Measurements from ENCODE around the gene ANKRD49.
A peak's percentile ranks its signal among the peaks of the same experiment; 100 is the strongest.
"Not testable (repeated sequence)": the region's sequence is repeated elsewhere in the genome, so short reads cannot be mapped to it uniquely, and the experiment has no call there.

The ANKRD49 gene, protein sequence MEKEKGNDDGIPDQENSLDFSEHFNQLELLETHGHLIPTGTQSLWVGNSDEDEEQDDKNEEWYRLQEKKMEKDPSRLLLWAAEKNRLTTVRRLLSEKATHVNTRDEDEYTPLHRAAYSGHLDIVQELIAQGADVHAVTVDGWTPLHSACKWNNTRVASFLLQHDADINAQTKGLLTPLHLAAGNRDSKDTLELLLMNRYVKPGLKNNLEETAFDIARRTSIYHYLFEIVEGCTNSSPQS

DNA sequence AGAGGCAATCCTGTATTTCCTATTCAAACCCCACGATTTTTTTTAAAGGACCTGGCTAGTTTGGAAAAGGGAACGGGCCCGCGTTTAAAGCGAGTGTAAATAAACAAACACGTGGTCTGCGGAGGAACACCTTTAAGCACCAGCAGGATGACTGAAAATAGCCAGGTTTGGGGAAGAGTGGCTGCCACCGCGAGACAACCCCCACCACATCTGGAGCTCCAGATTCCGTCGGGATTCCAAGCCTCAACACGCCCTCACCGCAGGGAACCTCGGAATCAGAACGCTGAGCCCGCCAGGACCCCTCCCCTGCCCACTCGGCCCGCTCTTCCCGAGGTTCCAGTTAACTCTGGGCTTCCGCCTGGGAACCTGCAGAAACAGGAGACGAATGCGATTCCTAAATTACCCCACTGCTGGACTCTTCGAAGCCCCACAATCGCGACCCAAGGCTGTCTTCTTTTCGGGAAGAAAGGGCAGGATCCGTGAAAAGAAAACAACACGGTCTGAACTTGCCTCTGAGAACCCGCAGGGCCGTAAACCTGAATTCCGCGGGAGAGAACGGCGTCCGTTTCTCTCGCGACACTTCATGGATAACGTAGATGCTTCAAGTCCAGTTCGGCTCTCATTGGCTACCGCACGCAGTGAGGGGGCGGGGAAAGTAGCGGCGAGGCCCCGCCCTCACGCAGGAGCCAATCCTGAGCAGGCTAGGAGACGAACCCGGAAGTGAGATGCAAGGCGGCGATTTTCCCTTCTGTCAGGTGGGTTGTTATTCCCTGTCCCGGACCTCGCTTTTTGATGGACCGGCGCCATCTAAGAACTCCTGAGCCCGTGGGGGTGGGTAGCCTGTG is at the start of gene ANKRD49, which contains the start of gene MRE11:
ANKRD49 (plus strand) TSS at position 704 of the 845 bp plus-strand sequence. CDS start 2,710 bp downstream, outside the sequence.
MRE11 (minus strand) TSS at position 564 of the 845 bp plus-strand sequence. CDS start 1,043 bp downstream, outside the sequence.
- peak; percentile 92 to 98 for DNase-seq

DNA sequence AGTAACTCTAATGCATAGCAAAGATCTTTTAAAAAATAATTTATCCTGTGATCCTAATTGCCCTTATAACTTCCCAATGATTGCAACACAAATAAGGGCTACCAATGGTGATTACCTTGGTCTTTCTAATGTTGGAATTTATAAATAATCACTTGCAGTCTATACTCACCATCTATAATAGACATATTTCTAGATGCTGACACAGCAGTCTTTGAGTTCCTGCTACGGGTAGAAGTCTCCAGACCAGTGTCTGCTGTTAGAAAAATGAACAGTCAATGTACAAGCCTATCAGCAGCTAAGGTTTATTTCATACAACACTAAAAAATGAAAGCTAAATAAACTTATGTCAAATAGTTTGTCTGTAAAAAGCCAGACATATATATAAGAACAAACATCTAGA is 48.1 kb upstream of the ANKRD49 start:
- no peak for DNase-seq

DNA sequence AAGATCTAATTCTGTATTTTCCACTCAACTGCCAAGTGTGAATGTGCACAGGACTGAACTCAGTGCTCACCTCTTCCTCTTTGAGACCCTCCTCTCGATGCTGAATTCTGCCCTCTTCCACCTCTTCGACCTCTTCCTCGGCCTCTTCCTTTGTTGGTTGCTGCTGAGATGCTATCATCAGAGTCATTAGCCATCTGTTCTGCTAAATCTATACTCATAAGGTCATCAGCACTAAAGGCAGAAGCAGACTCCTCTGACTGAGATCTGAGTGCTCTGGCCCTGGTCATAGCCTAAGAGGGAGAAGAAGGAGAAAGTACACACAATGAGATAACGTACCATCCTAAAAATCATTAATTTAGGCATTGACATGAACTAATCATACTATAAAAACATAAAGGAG is 46.6 kb upstream of the ANKRD49 start:
- DNase-seq, result no peak

DNA sequence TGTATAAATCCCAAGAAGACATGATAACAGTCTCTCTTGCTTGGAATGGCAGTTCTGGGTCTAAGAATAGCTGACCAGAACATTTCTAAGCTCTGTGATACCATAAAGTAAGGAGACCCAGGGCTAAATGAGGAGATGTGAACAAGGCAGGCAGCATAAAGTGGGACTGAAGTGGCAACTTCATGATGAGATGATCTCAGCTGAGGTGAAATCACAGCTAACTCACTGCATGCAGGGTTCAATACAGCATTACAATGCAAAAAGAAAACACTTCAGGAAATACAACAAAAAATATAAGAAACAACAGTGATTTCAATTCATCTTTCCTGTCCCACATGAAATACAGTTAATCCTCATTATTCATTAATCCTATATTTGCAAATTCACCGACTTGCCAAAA is 44.8 kb upstream of the ANKRD49 start:
- DNase-seq, result no peak

DNA sequence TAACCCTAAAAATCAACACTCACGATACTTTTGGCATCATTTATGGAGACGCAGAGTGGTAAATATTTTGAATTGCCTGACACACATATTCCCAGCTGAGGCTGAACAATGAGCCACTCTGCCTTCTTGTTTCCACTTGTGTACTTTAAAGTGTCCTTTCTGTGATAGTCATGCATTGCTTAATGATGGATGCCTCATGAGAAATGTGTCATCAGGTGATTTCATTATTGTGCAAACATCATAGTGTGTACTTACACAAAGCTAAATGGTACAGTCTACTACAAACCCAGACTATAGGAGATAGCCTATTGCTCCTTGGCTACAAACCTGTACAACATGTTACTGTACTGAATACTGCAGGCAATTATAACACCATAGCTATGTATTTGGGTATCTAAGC is 44.3 kb upstream of the ANKRD49 start:
- DNase-seq, result no peak

DNA sequence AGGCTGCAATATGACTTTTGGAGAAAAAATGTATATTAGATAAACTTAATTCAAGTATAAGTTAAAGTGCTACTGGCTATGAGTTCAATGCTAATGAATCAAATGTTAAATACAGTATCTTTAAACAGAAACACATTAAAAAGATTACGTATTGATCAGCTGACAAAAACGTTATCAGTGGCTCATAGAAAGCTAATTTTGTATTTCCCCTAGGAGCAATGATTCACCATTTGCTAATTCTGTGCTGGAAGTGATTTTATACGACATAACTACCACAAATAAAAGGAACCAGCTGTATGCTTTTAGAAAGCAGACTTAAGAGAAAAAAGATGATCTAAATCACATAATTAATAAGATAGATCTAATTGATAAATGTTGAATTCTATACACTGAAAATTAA is 43.7 kb upstream of the ANKRD49 start:
- DNase-seq, result no peak

DNA sequence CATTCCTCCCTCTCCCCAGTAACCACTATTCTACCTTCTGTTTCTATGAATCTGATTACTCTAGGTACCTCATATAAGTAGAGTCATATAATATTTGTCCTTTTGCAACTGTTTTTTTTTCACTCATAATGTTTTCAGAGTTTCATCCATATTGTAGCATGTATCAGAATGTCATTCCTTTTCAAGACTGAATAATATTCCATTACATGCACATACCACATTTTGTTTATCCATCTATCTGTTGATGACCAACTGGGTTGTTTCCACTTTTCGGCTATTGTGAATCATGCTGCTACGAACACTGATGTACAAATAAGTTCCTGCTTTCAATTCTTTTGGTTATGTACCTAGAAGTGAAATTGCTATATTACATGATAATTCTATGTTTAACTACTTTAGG is 40.8 kb upstream of the ANKRD49 start:
- DNase-seq, result no peak

DNA sequence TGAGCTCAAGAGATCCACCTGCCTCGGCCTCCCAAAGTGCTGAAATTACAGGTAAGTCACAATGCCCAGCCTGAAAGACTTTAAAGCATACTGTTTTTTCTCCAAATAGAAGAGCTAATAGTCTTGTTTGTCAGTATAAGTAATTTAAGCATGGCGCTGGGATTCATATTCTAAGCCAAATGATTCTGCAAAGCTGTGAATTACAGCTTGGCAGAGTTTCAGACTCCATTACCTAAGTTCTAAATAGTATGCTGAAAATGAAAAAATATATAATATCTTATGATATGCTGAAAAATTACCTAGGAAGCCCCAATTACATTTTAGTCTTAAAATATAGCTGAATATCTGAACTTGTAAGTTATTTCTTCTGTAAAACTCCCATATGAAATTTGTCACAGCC is 39.5 kb upstream of the ANKRD49 start:
- no peak for DNase-seq

DNA sequence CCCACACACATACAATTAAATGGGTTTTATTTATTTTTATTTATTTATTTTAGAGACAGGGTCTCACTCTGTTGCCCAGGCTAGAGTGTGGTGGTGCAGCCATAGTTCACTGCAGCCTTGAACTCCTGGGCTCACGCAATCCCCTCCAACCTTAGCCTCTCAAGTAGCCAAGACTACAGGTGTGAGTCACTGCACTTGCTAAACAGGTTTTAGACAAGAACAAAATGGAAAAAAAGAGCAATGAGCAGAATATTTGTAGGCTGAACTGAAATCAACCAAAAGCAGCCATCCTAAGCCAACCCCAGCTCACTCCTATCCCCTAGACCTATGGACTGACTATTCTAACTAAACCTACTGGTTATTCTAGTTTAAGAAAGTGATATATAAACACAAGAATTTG is 37.9 kb upstream of the ANKRD49 start:
- DNase-seq, result no peak

DNA sequence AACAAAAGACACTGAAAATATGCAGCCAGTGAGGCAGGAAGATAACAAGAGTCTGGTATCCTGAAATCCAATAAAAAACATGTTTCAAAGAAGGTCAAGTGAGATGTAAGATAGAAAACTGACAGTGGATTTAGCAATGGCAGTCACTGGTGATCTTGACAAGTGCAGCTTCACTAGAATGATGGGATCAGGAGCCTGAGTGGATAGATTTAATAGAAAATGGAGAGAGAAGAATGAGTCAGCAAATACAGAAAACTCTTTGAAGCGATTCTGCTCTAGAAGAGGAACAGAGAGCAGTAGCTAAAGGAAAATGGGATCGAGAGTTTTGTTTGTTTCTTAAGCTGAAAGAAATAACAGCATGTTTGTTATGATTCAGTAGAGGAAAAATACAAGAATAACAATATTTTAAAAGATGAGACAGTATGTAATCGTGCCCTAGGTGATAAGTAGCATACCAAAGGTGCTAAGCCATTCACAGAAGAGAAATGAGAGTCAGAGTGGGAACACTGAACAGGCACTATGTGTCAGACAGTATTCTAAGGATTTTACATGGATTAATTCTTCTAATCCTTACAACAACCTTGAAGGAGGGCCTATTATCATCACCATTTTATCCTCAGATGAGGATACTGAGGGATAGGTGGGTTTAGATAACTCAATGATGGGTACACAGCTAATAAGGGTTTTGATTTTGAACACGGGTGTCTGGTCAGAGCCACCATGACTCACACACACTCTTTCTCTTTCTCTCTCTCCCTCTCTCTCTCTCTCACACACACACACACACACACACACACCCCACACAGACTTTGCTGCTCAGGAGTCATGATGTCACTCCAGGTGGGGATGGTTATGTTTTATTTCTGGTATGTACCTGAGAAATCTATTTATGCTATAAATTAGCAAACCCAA is 36.4 kb upstream of the ANKRD49 start:
- DNase-seq, result no peak

DNA sequence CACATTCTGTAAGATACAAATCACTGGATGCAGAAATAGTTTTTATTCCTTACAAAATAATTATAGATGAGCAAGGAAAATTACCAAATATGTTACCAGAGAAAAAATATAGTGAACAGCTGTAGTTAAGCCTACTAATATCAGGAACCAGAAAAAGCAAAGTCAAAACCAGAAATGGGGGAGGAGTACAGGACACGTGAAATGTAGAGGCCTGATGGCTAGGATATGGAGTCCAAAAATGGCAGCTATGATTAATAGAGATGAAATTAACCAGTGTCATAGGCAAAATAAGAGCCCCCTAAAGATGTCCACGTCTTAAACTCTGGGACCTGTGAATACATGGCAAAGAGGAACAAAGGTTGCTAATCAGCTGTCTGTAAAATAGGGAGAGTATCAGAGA is 34.2 kb upstream of the ANKRD49 start:
- no peak for DNase-seq

DNA sequence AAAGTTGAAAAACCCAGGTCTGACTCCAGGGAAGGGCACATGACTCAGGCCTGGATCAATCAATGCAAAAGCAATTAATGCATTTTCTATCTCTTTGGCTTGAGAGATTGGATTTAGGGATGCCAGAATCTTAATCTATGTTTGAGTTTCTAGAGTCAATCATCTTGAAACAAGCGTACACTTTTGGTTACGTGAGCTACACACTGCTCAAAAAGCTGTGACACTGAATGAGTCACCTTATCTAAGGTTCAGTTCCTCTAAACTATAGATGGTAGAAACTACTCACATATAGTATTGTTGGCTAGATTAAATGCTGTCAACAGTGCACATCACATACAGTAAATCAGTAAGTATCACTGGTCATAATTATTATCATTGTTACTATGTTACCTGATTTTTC is 24.4 kb upstream of the ANKRD49 start:
- DNase-seq, result no peak

DNA sequence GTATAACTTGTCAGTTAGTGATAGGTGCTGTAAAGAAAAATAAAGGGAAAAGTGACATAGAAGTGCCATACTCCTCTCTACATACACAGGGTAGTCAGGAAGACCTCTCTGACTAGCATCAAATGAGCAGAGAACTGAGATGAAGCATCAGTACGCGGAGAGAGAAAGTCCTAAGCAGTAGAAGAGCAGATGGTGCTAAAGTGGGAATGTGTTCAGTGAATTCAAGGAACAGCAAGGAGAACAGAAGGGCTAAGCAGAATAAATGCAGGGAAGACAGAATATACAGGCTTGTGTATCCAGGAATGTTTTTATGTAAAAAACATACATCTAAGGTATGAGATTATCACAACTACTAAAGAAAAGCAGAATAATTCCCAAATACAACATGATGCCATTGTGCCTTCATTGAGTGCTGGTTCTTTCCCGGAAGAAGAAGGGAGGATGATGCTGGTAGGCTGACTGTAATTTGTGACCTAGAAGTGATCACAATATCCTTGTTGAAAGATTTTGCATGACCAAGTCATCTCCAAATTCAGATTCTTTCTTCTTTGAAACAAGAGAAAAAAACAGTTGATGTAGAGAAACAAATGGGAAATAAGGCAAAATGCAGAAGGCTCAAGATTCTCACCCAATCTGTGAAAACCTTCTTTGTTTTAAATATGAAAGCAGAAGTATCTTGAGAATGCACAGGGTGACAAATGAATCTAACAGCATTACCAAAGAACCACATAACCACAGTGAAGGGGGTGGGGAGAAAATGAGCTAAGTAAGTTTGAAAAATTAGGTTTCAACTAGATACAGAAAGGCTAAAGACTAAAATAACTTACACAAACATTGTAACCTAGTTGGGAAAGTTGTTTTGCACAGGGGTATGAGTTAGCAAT is 20.6 kb upstream of the ANKRD49 start:
- DNase-seq, result no peak

DNA sequence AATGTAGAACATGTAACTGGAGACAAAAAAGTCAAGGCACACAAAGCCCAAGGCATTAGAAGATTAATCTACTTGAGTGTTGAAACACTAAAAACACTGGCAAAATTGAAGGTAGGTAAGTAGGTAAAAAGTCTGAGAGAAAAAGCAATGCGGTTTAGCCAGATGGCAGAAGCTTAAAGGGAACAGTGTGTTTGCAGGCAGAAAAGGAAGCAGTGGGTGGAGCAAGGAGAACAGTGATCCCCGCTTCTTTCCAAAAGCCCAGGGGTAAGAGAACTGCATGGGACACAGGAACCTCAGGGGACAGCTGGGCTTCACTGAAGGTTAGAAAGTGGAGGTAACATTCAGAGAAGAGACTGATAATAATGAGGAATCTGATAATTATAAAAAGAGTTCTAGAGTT is 16.2 kb upstream of the ANKRD49 start:
- no peak for DNase-seq

DNA sequence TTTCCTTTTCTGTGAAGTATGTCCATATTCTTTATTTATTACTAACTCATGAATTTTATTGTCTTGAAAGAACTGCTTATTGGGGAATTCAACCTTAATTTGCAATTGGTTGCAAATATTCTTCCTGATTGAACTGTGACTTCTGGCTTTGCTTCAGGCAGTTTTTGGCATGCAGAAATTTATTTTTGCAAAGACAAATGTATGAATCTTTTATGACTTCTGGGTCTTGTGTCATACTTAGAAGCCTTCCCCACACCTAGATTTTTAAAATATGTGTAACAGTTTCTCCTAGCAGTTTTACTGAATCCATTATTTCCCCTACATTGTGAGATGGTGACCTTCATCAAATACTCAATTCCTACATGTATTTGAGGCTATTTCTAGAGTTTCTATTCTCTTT is 12.4 kb upstream of the ANKRD49 start:
- no peak for DNase-seq

DNA sequence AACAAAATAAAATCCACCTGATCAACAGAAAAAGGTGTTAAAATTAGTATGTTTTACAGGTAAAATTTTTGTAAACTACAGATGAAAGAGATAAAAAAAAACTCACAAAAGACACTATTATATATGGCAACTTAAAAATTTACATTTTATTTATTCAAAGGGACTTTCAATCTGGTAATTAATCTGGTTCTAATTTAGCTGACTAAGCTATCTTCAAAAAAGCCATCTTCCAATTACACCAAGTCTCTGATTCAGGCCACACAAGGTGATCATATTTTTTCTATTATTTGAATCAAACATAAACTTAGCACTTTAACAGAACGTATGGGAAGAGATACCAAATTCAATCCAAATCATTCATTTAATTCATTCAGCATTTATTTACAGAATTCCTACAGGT is 7.7 kb upstream of the ANKRD49 start:
- DNase-seq, result no peak

DNA sequence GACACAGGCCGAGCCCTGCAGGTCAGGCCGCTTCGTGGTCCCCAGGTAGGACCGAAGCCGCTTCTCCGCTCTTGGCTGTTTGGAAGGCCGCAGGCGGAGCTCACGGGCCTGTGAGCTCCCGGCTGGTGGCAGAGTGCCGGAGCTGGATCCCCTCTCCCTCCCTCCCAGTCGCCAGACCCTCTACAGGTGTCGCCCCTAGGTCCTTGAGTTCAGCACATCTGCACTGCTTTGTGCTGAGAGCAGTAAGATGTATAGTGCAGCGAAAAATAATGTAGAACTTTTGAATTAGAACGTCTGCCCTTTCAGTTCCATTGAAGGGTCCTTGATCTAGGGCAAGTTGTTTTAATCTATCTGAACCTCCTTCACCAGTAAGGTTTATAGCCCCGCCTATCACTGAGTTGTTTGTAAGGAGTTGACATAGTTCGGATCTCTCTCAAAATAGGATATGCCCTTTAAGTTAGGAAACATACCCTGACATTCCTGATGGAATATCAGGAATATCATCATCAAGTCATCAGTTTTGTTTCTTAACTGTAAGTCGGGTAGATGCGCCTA is 419 bp downstream of the ANKRD49 start:
- DNase-seq, result no peak

DNA sequence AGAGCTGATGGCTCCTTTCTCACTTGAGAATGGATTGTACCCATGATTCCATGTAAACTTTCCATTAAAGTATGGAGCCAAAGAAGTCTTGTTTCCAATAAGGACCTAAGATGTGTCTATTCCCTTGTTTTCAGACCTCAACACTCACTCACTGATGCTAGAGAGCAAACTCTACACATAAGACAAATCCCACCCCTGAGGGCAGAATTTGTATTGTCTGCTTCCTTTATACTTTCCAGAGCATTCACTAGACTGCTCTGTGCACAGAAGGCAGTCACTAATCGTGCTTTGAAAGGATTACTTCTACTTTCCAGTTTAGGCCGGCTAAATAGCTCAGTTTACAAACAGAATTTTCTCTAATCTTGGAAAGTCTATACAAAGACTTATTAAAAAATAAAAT is 6.4 kb downstream of the ANKRD49 start:
- no peak for DNase-seq

DNA sequence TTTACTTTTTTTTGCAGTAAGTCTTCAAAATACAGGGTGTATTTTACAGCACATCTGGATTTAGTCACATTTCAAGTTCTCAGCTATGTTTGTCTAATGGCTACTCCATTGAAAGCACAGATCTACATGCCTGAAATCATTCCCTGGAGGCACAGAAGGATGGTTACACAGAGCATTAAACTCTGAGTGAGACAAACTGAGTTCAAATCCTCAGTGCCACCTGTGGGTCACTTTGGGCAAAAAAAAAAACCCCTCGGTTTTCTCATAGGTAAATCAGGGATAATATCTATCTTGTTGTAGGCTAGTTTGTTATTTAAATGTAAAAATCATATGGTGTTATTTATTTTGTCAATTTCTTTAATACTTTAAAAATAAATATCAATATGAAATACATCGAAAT is 7.7 kb downstream of the ANKRD49 start:
- DNase-seq, result no peak

DNA sequence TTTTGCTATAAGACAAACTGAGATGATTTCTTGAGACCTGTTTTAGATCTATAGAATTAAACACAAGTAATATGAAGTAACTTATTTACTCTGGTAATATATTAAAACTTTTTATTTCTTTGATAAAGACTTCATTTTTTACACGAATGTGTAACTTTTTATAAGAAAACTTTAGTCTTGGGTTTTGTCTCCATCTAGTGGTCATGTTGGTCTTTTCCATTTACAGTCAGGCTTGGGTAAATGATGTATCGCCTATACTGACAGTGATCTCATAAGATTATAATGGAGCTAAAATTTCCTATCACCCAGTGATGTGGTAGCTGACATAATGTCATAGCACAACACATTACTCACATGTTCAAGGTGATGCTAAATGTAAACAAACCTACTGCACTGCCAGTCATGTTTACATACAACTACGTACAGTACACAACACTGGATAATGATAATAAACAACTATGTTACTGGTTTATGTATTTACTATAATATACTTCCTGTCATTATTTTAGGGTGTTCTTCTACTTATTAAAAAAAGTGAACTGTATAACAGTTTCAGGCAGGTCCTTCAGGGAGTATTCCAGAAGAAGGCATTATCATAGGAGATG is 11.0 kb downstream of the ANKRD49 start:
- no peak for DNase-seq

DNA sequence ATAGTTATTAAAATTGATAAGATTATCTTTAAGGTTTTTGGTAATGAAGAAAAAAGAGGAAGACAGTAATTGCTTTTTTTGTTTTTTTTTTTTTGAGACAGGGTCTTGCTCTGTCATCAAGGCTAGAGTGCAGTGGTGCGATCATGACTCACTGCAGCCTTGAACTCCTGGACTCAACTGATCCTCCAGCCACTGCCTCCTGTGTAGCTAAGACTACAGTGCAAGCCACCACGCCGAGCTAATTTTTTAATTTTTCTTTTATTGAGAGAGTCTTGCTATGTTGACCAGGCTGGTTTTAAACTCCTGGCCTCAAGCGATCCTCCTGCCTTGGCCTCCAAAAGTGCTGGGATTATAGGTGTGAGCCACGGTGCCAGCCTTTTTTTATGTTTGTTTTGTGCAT is 12.7 kb downstream of the ANKRD49 start:
- DNase-seq, result not testable (repeated sequence)

All from cerebellar nuclear complex (tissue), 1 donor.